Nucleus accumbens (tissue), 56 donors: Measurements from ENCODE around the gene RPTOR.

Experiments
- DNase-seq, 56 donors: peaks; one replicate each; lab custom pipeline; 2025; lab: John Stamatoyannopoulos, UW

RPTOR gene

GRCh38 chr17:80989586-80989913 lies 444.9 kb downstream of the RPTOR start:
- no peak for DNase-seq

DNA sequence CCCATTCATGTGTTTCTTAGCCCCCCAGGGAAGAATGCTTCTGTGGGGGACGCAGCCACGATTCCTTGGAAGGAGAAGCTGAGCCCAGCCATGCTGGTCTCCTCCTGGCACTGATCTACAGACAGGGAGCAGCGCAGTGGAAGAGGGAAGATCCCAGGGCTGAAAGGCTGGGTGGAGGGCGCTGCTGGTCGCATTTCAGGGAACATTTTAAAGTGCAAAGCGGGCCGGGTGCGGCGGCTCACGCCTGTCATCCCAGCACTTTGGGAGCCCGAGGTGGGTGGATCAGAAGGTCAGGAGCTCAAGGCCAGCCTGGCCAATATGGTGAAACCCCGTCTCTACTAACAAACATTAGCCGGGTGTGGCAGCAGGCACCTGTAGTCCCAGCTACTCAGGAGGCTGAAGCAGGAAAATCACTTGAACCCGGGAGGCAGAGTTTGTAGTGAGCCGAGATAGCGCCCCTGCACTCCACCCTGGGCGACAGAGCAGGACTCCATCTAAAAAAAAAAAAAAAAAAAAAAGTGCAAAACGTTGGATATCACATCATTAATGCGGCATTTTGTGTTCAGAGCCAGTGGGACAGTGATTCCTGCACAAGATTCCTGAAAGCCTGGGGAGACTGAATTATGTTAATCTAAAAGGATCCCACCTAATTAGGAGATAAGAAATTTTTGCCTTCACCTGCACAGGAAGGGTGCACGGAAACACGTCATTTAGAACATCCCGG lies 446.4 kb downstream of the RPTOR start:
- no peak for DNase-seq

DNA sequence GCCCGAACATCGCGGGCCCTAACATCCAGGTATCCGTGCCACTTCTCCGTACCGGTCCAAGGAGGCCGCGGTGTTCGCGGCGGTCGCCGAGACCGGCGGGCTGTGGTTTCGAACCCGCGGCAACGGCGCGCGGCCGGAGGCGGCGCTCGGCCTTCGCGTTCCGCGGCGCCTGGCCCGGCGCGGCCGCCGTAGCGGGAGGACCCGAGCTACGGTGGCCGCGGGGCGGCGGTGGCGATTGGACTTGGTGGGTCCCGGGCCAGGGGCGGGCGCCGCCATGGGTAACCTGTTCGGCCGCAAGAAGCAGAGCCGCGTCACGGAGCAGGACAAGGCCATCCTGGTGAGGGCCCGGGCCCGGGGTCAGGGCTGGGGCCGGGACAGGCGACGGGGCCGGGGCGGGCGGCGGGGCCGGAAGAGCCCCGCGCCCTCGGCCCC lies 447.0 kb downstream of the RPTOR start, which contains the start of gene CHMP6:
CHMP6 (plus strand) TSS at position 197 of the 432 bp plus-strand sequence; CDS start at position 275, 78 bp downstream.
- peak in 45 of 56 donors; percentile 11 to 82 (median 51) for DNase-seq

DNA sequence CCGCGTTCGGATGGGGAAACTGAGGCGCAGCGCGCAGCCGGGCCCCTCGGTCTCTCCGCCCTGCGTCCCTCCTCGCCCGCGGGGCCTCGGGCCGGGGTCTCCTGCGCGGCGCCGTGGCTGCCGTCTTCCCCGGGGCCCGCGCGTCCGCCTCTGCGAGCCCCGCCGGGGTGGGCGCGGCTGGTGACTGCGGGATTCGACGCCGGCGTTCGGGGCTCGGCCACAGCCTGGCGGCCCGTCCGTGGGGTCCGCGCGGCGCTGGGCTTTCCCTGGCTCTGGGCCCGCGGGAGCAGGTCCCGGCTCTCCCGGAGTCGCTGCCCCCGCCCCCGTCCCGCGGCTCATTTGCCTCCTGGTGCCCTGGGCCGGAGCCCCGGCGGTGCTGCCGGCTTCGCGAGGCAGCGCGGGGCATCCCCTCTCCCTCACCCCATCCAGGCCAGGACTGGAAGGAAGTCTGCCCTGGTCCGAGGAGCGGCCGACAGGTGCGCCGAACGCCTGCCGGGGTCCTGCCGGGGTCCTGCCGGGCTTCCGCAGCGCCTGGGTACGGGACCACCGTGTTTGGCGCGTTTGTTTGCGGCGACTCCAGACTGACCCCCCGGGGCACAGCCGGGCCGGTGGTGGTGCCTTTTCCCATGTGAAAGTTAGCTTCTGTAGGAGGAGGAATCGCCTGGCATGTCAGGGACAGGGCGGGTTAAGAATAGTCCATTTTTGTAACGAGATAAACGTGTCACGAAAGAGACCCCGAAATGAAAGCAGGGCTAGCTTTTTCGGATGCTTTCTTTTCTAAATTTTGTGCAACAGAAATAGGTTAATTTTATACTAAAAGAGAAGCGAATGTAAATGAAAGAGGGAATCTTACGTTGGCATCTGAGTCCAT lies 447.7 kb downstream of the RPTOR start:
- peak in 1 of 56 donors; percentile 15 for DNase-seq

DNA sequence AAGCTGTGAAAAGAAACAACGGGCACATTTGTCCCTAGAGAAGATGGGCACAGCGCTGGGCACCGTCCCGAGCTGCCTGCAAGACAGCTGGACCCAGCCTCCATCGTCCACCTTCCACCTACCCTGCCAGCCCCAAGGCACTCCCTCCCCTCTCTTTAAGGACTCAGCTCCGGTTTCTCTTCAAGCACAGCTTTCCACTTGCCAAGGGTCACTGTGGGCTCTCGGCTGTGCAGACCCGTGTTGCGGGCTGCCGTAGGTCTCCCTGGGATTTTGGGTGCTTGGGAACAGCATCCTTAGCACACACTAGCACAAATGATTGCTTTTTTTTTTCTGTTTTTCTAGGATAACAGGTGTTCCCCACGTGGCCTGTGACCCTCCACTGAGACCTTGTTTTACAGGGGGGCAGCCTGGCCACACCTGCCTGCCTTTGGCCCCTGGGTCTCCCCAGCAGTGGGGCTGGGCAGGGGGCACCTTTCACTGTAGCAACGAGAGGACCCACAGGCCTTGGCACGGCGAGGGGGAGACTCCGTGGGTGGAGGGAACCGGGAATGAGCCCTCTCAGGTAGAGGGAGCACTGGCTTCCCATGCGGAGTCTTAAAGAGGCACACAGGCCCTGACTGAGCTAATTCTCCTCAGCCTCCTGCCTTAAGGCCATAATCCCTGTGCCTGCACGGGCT lies 448.4 kb downstream of the RPTOR start:
- no peak for DNase-seq

DNA sequence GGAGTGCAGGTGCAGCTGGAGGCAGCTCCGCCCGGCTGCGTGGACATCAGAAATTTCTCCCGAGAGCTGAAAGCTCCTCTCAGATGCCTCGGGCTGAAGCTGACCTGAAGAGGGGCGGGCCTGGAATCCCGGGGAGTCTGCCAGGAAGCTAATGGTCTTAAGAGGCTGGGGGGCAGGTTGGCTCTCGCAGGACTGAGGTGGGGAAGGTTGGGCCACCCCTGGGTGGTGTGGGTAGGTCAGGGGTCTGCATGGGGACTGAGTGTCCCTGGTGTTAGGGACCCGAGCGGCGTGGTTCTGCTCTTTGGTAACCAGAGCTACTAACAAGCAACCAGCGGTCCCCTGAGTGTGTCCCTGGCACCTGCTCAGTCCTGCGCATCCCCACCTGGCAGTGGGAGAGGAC lies 450.5 kb downstream of the RPTOR start:
- DNase-seq = no peak

DNA sequence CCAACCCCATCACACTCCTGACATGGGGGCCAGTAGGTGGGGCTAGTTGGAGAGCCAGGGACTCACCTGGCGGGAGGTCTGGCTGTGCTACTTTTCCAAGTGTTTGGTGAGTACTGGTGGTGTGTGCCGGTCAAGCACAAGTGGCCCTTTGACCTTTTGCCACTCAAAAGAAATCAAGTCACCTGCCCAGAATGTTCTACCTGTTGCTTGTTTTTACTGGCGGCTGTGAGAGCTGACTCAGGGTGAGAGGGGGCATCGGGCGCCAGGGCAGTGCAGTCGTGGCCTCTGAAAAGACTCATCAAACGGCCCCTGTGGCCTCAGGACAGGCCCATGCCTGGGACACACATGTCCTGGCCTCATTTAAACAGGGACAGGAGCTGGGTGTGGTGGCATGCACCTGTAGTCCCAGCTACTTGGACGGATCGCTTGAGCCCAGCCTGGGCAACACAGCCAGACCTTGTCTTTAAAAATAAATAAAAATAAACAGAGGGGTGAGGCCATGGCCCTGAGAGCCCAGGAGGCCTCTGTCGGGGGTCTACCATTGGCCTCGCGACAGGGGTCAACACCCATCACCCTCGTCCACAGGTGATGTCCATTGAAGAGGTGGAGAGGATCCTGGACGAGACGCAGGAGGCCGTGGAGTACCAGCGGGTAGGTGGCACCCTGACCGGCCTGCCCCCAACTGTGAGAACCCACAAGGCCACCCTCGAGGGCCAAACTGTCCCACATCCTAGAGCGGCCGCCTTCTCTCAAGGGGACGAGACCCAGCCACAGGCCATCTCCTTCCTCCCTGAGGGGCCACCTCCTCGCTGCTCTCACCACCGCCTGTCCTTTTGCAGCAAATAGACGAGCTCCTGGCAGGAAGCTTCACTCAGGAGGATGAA lies 452.0 kb downstream of the RPTOR start:
- no peak for DNase-seq

GRCh38 chr17:80997424-80998117 lies 452.9 kb downstream of the RPTOR start:
- DNase-seq = no peak

GRCh38 chr17:80998118-80998747 lies 453.6 kb downstream of the RPTOR start:
- no peak for DNase-seq

DNA sequence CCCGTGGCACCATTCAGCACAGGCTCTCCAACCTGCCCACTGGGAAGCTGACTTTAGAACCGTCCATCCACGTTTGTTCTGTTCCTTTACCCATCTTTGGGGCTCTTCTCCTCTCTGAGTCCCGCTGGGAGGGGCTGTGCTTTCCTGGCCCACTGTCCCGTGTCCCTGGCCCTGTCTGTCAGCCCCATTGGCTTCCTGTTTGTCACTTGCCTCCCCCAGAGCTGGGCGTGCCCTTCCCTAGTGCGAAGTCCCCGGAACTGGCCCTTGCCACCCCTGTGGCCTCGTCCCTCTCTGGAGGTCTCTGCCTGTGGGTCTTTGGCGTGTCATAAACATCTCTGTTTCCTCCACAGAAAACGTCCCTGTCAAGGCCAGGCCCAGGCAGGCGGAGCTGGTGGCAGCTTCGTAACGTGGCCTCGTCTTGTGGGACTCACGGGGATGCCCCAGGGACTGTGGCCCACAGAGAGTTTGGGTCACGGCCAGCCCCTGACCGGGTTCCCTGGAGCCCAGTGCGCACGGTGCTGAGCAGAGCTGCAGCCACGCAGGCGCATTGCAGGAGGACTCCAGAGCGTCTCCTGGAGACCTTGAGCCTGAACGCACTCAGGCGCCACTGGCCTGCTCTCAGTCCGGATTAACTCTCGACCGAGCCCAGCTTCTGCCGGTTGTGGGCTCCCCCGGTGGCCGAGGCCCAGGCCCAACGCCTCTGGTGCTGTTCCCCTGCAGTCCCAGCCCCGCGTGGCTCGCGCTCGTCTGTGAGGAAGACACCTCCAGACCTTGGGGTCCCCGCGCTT lies 454.3 kb downstream of the RPTOR start:
- DNase-seq = peak in 3 of 56 donors; percentile 20 to 56 (median 42)

- no peak for DNase-seq
These were observed 455.1 kb downstream of the RPTOR start for GRCh38 chr17:80999536-81000333.

- no peak for DNase-seq
These were observed 455.6 kb downstream of the RPTOR start for GRCh38 chr17:81000334-81000630.

DNA sequence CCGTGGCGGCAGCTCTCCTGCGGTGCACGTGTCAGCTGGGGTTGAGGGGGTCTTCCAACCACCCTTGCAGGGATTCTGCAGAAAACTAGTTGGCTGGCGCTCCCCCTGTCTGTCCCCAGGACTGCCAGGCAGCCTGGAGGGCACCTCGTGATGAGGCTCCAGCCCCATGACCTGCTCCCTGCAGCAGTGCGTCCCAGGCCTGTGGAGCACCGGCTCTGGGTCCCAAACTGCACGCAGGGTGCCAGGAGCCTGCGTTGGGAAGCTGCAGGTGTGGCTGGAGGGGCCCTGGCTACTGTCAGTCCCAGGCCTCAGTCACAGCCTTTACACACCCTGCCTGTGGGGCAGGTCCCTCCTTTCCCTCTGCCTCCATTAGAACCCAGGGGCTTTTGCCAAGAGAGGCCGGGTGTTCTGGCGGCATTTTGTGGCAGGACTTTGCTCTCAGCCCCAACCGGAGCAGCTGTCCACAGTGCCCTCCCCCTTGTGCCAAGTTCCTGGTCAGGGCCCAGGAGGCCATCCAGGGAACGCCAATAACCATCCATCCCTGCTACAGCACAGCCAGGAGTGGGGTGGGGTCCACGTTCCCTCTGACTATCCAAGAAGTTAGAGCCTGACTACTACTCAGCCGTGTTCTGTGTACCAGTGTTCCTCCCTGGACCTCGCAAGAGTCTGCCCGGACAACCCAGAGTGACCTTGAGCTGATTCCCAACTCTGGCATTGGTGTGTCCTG lies 456.2 kb downstream of the RPTOR start:
- no peak for DNase-seq

DNA sequence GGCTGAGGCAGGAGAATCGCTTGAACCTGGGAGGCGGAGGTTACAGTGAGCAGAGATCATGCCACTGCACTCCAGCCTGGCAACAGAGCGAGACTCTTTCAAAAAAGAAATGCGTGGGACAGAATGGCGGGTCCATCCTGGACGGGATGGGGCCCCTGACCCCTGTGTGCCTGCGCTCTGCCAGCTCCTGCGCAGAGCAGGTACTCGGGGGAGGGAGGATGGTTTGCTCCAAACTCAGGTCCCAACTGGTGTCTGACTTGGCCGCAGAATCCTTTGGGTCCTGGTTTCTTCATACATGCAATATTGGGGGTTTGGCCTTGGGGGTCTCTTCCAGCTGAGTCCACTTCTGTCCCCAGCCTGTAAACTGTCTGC lies 457.4 kb downstream of the RPTOR start:
- DNase-seq = no peak

GRCh38 chr17:81002409-81003361 lies 458.0 kb downstream of the RPTOR start:
- peak in 15 of 56 donors; percentile 16 to 79 (median 35) for DNase-seq
